Breast epithelium (tissue), 4 donors: ENCODE measurements around the gene ZBTB12. TPM values are rescaled to one million over a fixed set of nuclear protein-coding genes. Genes with fewer than 3 reads are reported as not detected.

Source experiments
- DNase-seq, 2 donors: peaks; one replicate each; pipeline ENCODE4 v3.0.0-alpha.2; 2019; ENCODE audit warnings: low spot score in 2 of 2
- H3K27ac ChIP-seq, 2 donors: fragments of 200-600 bp; sonication (generic) in 1 of 2; one replicate each; pipeline ENCODE4 v1.5.1; 2016 to 2019; ENCODE audit warnings: mild to moderate bottlenecking in 1 of 2
- H3K27me3 ChIP-seq, 2 donors: fragments of 200-600 bp; sonication (generic) in 1 of 2; one replicate each; pipeline versions ENCODE4 v1.5.1 to v1.6.0; 2017 to 2019; ENCODE audit warnings: control low read depth in 1 of 2, mild to moderate bottlenecking in 1 of 2
- H3K36me3 ChIP-seq: fragments of 200-600 bp; one replicate; pipeline ENCODE4 v1.5.1; 2019
- H3K4me1 ChIP-seq, 2 donors: fragments of 200-600 bp; sonication (generic); one replicate each; pipeline ENCODE4 v1.5.1; 2016 to 2019; ENCODE audit warnings: control low read depth in 1 of 2
- H3K4me3 ChIP-seq, 3 donors: fragments of 200-600 bp; sonication (generic); 1 replicate in 2 of 3; 2 replicates in 1 of 3; pipeline ENCODE4 v1.5.1; 2016 to 2019; ENCODE audit warnings: mild to moderate bottlenecking in 3 of 3, moderate library complexity in 2 of 3
- H3K9me3 ChIP-seq, 2 donors: fragments of 200-600 bp; sonication (generic) in 1 of 2; one replicate each; pipeline ENCODE4 v1.5.1; 2016 to 2019; ENCODE audit warnings: control low read depth in 1 of 2
- POLR2A ChIP-seq: fragments of 450-650 bp; IDR thresholded peaks from one replicate; pipeline ENCODE4 v1.6.1; 2016; ENCODE audit warnings: antibody characterized with exemption, mild to moderate bottlenecking, moderate library complexity
- POLR2AphosphoS5 ChIP-seq, 3 donors: sonication (generic); formaldehyde crosslinking; IDR thresholded peaks; one replicate each; pipeline ENCODE4 v1.6.1; 2017; ENCODE audit warnings: antibody characterized with exemption in 3 of 3
- intact Hi-C: fragments of 100-400 bp; cut with DNase I; formaldehyde crosslinking; loops from one replicate; pipeline ENCODE4 v1.15.1; 2023; ENCODE audit warnings: low total_unique reads
- total RNA-seq, 3 donors: library from RNA; depleted of rRNA; stranded (reverse); fragments of >200 nt; gene quantifications; one replicate each; pipeline ENCODE4 v1.1.0, GENCODE V29; 2016
- TF ChIP-seq, protein P1 (sequence below), 3 donors: fragments of 450-650 bp; IDR thresholded peaks; one replicate each; pipeline ENCODE4 v1.5.1; 2016 to 2017; ENCODE audit warnings: antibody characterized with exemption in 3 of 3, mild to moderate bottlenecking in 3 of 3, moderate library complexity in 3 of 3

ZBTB12 gene
- total RNA-seq, 3 donors from 2014 or later = 0.64 to 3.3 (median 1.9) TPM

DNA sequence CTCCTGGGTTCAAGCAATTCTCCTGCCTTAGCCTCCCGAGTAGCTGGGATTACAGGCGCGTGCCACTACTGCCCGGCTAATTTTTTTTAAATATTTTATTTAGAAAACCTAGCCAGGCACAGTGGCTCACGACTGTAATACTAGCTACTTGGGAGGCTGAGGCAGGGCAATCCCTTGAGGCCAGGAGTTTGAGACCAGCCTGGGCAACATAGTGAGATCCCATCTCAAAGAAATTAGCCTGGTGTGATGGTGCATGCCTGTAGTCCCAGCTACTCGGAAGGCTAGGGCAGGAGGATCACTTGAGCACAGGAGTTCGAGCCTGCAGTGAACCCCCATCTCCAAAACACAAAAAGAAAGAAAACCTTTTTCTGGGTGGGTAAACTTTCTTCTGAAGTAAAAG, 25.5 kb downstream of the ZBTB12 start:
- Histone ChIP-seq H3K27me3 (no peaks in the 10 kb centered on the region), H3K9me3 (no peaks in the 10 kb centered on the region), H3K4me1 (no peaks in the 10 kb centered on the region), H3K27ac (no peak overlapping the region), H3K4me3 (no peak overlapping the region), H3K36me3 (peaks cover 8% of the 10 kb centered on the region)
- intact Hi-C loops = no loop called here
- no peak for DNase-seq
- no peak for TF ChIP-seq POLR2A
- TF ChIP-seq, protein P1, sequence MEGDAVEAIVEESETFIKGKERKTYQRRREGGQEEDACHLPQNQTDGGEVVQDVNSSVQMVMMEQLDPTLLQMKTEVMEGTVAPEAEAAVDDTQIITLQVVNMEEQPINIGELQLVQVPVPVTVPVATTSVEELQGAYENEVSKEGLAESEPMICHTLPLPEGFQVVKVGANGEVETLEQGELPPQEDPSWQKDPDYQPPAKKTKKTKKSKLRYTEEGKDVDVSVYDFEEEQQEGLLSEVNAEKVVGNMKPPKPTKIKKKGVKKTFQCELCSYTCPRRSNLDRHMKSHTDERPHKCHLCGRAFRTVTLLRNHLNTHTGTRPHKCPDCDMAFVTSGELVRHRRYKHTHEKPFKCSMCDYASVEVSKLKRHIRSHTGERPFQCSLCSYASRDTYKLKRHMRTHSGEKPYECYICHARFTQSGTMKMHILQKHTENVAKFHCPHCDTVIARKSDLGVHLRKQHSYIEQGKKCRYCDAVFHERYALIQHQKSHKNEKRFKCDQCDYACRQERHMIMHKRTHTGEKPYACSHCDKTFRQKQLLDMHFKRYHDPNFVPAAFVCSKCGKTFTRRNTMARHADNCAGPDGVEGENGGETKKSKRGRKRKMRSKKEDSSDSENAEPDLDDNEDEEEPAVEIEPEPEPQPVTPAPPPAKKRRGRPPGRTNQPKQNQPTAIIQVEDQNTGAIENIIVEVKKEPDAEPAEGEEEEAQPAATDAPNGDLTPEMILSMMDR (IDR thresholded peaks at IDR 0.05) = no peak

- TF ChIP-seq, protein P1 (IDR thresholded peaks at IDR 0.05) = no peak
- TF ChIP-seq POLR2AphosphoS5 (IDR thresholded peaks at IDR 0.05) (no peak), POLR2A (no peak)
- no peaks in the 10 kb centered on the region for H3K27me3 ChIP-seq
- no peak overlapping the region for H3K27ac ChIP-seq
- no peaks in the 10 kb centered on the region for H3K9me3 ChIP-seq
- H3K4me1 ChIP-seq = no peaks in the 10 kb centered on the region
- intact Hi-C loops = no loop called here
- peaks cover 4% of the 10 kb centered on the region for H3K36me3 ChIP-seq
- H3K4me3 ChIP-seq = no peak overlapping the region
- no peak for DNase-seq
Observed at GRCh38 chr6:31875877-31876276, 26.0 kb downstream of the ZBTB12 start.

- no peak overlapping the region for H3K4me3 ChIP-seq
- no peaks in the 10 kb centered on the region for H3K4me1 ChIP-seq
- TF ChIP-seq POLR2AphosphoS5 (IDR thresholded peaks at IDR 0.05) = no peak
- TF ChIP-seq POLR2A = no peak
- no peak for DNase-seq
- no peaks in the 10 kb centered on the region for H3K27me3 ChIP-seq
- no peaks in the 10 kb centered on the region for H3K9me3 ChIP-seq
- intact Hi-C loops = no loop called here
- H3K27ac ChIP-seq = no peak overlapping the region
- H3K36me3 ChIP-seq = no peaks in the 10 kb centered on the region
Observed at GRCh38 chr6:31874836-31875572, 26.9 kb downstream of the ZBTB12 start.

DNA sequence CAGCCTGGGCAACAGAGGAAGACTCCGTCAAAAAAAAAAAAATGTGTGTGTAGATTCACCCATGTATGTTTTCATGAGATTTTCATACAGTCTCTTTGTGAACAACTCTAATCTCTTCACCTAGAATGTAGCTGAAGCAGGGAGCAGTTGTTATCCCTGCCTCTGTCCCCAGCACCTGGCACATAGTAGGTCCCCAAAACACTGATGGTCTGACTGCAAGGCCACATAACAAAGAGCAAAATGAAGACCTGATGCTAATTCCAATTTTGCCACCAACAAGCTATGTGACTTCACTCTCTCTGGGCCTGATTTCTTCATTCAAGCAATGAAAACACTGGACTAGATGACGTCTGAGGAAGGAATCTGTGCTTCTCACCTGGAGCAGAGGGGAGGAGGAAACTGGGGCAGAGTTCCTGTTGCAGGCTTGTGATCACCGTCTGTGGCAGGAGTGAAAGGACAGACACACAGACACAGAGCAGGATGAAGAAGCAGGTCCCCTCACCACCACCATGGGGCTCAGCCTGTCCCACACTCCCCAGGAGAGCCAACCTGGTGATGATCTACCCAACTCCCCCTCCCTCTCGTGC, 27.7 kb downstream of the ZBTB12 start:
- no peak overlapping the region for H3K4me3 ChIP-seq
- H3K36me3 ChIP-seq = no peaks in the 10 kb centered on the region
- no peak overlapping the region for H3K27ac ChIP-seq
- DNase-seq = no peak
- TF ChIP-seq, protein P1 (IDR thresholded peaks at IDR 0.05) = no peak
- TF ChIP-seq POLR2AphosphoS5 (IDR thresholded peaks at IDR 0.05) (no peak), POLR2A (no peak)
- no peaks in the 10 kb centered on the region for H3K27me3 ChIP-seq
- intact Hi-C loops = no loop called here
- no peaks in the 10 kb centered on the region for H3K9me3 ChIP-seq
- no peaks in the 10 kb centered on the region for H3K4me1 ChIP-seq

DNA sequence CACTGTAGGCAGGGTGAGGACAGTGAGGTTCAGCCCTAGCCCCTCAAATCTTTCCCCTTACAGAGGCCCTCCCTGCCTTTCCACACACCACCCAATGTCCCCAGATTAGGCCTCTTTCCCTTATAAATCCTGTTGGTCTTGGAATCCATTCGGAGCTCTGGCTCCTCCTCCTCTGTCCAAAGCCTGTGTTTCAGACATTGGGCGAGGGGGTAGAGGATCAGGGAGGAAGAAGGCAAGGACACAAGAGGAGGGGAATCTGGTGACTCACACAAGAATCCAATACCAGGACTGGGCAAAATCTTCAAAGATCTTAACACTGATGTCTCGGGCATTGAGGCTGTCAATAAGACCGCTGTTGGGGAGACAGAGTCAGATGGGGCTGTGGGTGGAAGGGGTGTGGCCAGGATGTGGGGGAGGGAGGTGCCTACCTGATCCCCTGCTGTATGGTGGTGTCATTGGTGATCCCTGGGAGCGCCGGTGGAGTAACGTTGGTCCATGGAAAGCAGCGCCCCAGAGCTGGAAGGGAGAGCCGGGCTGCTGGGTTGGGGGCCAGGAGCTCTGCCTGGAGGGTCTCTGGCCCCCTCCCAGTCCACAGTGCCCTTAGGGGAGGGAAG, 30.7 kb downstream of the ZBTB12 start:
- TF ChIP-seq, protein P1 (IDR thresholded peaks at IDR 0.05) = no peak
- TF ChIP-seq POLR2AphosphoS5 (IDR thresholded peaks at IDR 0.05) (no peak), POLR2A (no peak)
- intact Hi-C loops = no loop called here
- no peaks in the 10 kb centered on the region for H3K36me3 ChIP-seq
- no peaks in the 10 kb centered on the region for H3K4me1 ChIP-seq
- no peak for DNase-seq
- no peak overlapping the region for H3K27ac ChIP-seq
- no peaks in the 10 kb centered on the region for H3K9me3 ChIP-seq
- no peaks in the 10 kb centered on the region for H3K27me3 ChIP-seq
- H3K4me3 ChIP-seq = no peak overlapping the region
